Pancreas (tissue), 10 donors: ENCODE data around the gene ITGB7. TPM values are rescaled to one million over a fixed set of nuclear protein-coding genes. Genes with fewer than 3 reads are reported as not detected.

Experiments
- ATAC-seq, 4 donors: fragments of 200-7000 bp; cut with Tn5 transposase; one replicate each; pipeline versions ENCODE4 v1.8.0 to v1.9.1; 2020; ENCODE audit warnings: mild to moderate bottlenecking in 4 of 4, moderate library complexity in 4 of 4
- DNase-seq, 6 donors: peaks; one replicate each; pipeline ENCODE4 v3.0.0-alpha.2; 2020
- FAIRE-seq: peaks from 2 replicates; lab custom pipeline; 2012; peaks lifted over from hg19 to GRCh38; lab: Jason Lieb, UNC
- H3K27ac ChIP-seq, 4 donors: fragments of 200-600 bp; sonication (generic); 1 replicate in 3 of 4; 2 replicates in 1 of 4; pipeline versions ENCODE4 v1.5.0 to v1.8.0; 2020
- H3K27me3 ChIP-seq, 4 donors: fragments of 200-600 bp; one replicate each; pipeline ENCODE4 v1.8.0; 2021
- H3K36me3 ChIP-seq, 3 donors: fragments of 200-600 bp; sonication (generic) in 1 of 3; one replicate each; pipeline versions ENCODE4 v1.5.0 to v1.8.0; 2020 to 2021
- H3K4me1 ChIP-seq, 3 donors: fragments of 200-600 bp; one replicate each; pipeline ENCODE4 v1.8.0; 2021
- H3K4me3 ChIP-seq, 4 donors: fragments of 200-600 bp; sonication (generic) in 2 of 4; one replicate each; pipeline versions ENCODE4 v1.5.0 to v1.8.0; 2020 to 2021
- H3K9me3 ChIP-seq, 4 donors: fragments of 200-600 bp; one replicate each; pipeline ENCODE4 v1.8.0; 2021
- CTCF ChIP-seq, 4 donors: fragments of 200-600 bp; sonication (generic) in 3 of 4; IDR thresholded peaks; one replicate each; pipeline versions ENCODE4 v1.5.0 to v1.8.0; 2021; ENCODE audit warnings: antibody characterized with exemption in 4 of 4
- WGBS, 2 donors: extraction: QIAGEN DNeasy Blood & Tissue Kit; methylation state at CpG; one replicate each; pipeline ENCODE4 v1.1.7; 2013; 5-methylcytosine and 5-hydroxymethylcytosine counted together
- intact Hi-C, 3 donors: fragments of 100-400 bp; cut with DNase I; formaldehyde crosslinking; loops; one replicate each; pipeline versions ENCODE4 v1.11.1 to v1.14.2; 2022
- polyA plus RNA-seq, 2 donors: library from polyadenylated mRNA; stranded (reverse); fragments of 200-250 nt; gene quantifications; one replicate each; pipeline ENCODE4 v1.2.3, GENCODE V29; 2013
- total RNA-seq, 6 donors: library from RNA; stranded (reverse); fragmentation: NEBNext Ultra II Directional in 4 of 6; extraction: Animal tissue kit (Norgen Biotek cat#: 25700) in 4 of 6; gene quantifications; one replicate each; pipeline versions ENCODE4 v1.2.1 to v1.2.4, GENCODE V29; 2021 to 2023
- donor health status: healthy with polysubstance abuse.
- donor health status: DM: no; HTN: no; CAD: no; lungs with moderate emphysema.
- donor health status: DM: no; HTN: no; CAD: no.
- donor health status: control.
- donor health status: control.
- donor health status: Bipolar disorder and iron deficiency.
- donor health status: DM: yes; HTN: yes; CAD: no.
- donor health status: DM: no; HTN: no; CAD: no.
- donor health status: DM: no; HTN: no; CAD: no.
- donor health status: DM: yes; HTN: yes; CAD: no.

The ITGB7 gene
- total and polyA plus RNA-seq, 8 donors, result 1.1 to 1.8 (median 1.6) TPM

- H3K4me3 ChIP-seq, result no peak overlapping the region
- FAIRE-seq, result no peak
- no peak overlapping the region for H3K27ac ChIP-seq
- intact Hi-C loops, result no loop called here
- no peaks in the 10 kb centered on the region for H3K9me3 ChIP-seq
- peaks cover under 1 to 11% (median 10%) of the 10 kb centered on the region in 3 donors for H3K4me1 ChIP-seq
- no peaks in the 10 kb centered on the region for H3K27me3 ChIP-seq
- no peaks in the 10 kb centered on the region for H3K36me3 ChIP-seq
- DNase-seq, result no peak
- WGBS, 2 donors, result 89 to 97% methylated on average over 3 of the region's 3 CpGs
- ATAC-seq, result no peak
- no peak for TF ChIP-seq CTCF (IDR thresholded peaks at IDR 0.05)
Observed at GRCh38 chr12:53176750-53177149, 30.3 kb downstream of the ITGB7 start.

DNA sequence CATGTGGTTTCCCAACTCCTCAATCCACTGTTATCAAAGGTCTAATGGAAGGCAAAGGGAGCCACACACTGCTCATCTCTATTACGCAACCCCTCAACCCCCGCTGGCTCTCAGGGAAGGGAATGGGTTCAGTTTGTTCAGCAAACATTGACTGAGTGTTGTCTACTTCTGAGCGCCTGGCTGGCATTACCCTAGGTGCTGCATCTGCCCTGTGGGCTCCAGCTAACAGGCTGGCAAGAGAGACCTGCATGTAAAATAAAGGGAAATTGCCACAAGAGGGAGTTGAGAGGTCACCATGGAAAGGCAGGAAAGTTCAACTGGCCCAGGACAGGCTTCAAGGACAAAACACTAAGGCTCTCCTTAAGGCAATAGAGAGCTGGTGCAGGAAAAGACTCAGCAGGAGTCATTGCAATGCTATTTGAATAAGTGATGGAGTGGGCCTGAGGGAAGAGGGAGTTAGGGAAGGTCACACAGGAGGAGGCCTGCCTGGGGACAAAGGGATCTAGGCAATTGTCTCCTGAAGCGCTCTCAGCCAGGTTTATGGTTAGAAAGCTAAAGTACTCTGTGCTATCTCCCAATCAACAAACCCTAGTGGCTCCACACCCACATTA is 32.1 kb downstream of the ITGB7 start:
- no peak overlapping the region for H3K4me3 ChIP-seq
- FAIRE-seq (no peak), DNase-seq (no peak), ATAC-seq (peak in 3 of 4 donors; percentile 80 to 85 (median 82))
- H3K36me3 ChIP-seq, result peaks cover 0 to 2% (median 0%) of the 10 kb centered on the region in 3 donors
- intact Hi-C loops, result no loop called here
- peak in 1 of 4 donors; percentile 12 for TF ChIP-seq CTCF (IDR thresholded peaks at IDR 0.05)
- no peaks in the 10 kb centered on the region for H3K27me3 ChIP-seq
- WGBS, 2 donors, result 48 to 51% methylated on average over 4 of the region's 4 CpGs
- H3K4me1 ChIP-seq, result peaks cover 0 to 7% (median 6%) of the 10 kb centered on the region in 3 donors
- no peak overlapping the region for H3K27ac ChIP-seq
- H3K9me3 ChIP-seq, result no peaks in the 10 kb centered on the region

GRCh38 chr12:53173085-53173715 is 33.9 kb downstream of the ITGB7 start:
- TF ChIP-seq CTCF (IDR thresholded peaks at IDR 0.05), result no peak
- WGBS, 2 donors, result 88% methylated on average over 10 of the region's 10 CpGs
- Histone ChIP-seq H3K4me1 (peaks cover 0 to 7% (median 6%) of the 10 kb centered on the region in 3 donors), H3K36me3 (peaks cover 0 to 6% (median 0%) of the 10 kb centered on the region in 3 donors), H3K9me3 (no peaks in the 10 kb centered on the region), H3K4me3 (no peak overlapping the region), H3K27ac (no peak overlapping the region), H3K27me3 (no peaks in the 10 kb centered on the region)
- ATAC-seq, result no peak
- intact Hi-C loops, result no loop called here
- no peak for DNase-seq
- no peak for FAIRE-seq

GRCh38 chr12:53172352-53172751 is 34.7 kb downstream of the ITGB7 start:
- H3K4me1 ChIP-seq, result peaks cover 0 to 7% (median 6%) of the 10 kb centered on the region in 3 donors
- 85 to 88% methylated on average over 11 of the region's 11 CpGs for WGBS, 2 donors
- H3K27ac ChIP-seq, result no peak overlapping the region
- intact Hi-C loops, result no loop called here
- H3K36me3 ChIP-seq, result peaks cover 0 to 6% (median 0%) of the 10 kb centered on the region in 3 donors
- FAIRE-seq, result no peak
- no peak overlapping the region for H3K4me3 ChIP-seq
- no peaks in the 10 kb centered on the region for H3K9me3 ChIP-seq
- ATAC-seq, result no peak
- DNase-seq, result no peak
- TF ChIP-seq CTCF (IDR thresholded peaks at IDR 0.05), result no peak
- no peaks in the 10 kb centered on the region for H3K27me3 ChIP-seq
